ENCODE data around the gene SORCS1.

SORCS1 gene

GRCh38 chr10:106832846-106833245 lies 331.7 kb downstream of the SORCS1 start:
- Histone ChIP-seq H3K4me3 (ENCODE audit: low read depth in 1 of 2, low read length in 2 of 2) (no peak overlapping the region), H3K27me3 (ENCODE audit: control insufficient read depth in 1 of 2, insufficient read depth in 2 of 2, low read length in 2 of 2) (no peaks in the 10 kb centered on the region), H3K9me3 (ENCODE audit: control insufficient read depth in 1 of 2, low read length in 2 of 2) (no peaks in the 10 kb centered on the region)

DNA sequence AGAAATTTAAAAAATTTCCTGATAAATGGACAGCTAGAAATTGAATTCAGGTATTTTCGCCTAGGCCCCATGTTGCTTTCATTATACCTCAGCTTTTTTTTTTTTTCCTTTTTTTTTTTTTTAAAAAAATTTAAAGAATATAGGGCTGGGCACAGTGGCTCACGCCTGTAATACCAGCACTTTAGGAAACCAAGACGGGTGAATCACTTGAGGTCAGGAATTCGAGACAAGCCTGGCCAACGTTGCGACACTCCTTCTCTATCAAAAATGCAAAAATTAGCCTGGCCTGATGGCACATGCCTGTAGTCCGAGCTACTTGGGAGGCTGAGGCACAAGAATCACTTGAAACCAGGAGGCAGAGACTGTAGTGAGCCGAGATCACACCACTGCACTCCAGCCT lies 334.0 kb downstream of the SORCS1 start:
- no peaks in the 10 kb centered on the region for H3K9me3 ChIP-seq (ENCODE audit: control insufficient read depth in 1 of 2, low read length in 2 of 2)
- no peak overlapping the region for H3K4me3 ChIP-seq (ENCODE audit: low read depth in 1 of 2, low read length in 2 of 2)
- no peak overlapping the region for H3K9ac ChIP-seq (ENCODE audit: low read depth in 1 of 2, low read length in 2 of 2)
- no peaks in the 10 kb centered on the region for H3K36me3 ChIP-seq (ENCODE audit: control insufficient read depth in 1 of 2, insufficient read depth in 2 of 2, low read length in 2 of 2)
- no peaks in the 10 kb centered on the region for H3K4me1 ChIP-seq (ENCODE audit: control insufficient read depth in 1 of 2, insufficient read depth in 2 of 2, low read length in 2 of 2)
- no peak overlapping the region for H3K27ac ChIP-seq (ENCODE audit: low read depth, low read length)
- no peaks in the 10 kb centered on the region for H3K27me3 ChIP-seq (ENCODE audit: control insufficient read depth in 1 of 2, insufficient read depth in 2 of 2, low read length in 2 of 2)

More at GRCh38 chr10:106832846-106833245, 331.7 kb downstream of the SORCS1 start:
- Histone ChIP-seq H3K9ac (ENCODE audit: low read depth in 1 of 2, low read length in 2 of 2) (no peak overlapping the region), H3K36me3 (ENCODE audit: control insufficient read depth in 1 of 2, insufficient read depth in 2 of 2, low read length in 2 of 2) (no peaks in the 10 kb centered on the region), H3K27ac (ENCODE audit: low read depth, low read length) (no peak overlapping the region), H3K4me1 (ENCODE audit: control insufficient read depth in 1 of 2, insufficient read depth in 2 of 2, low read length in 2 of 2) (no peaks in the 10 kb centered on the region)

- Histone ChIP-seq H3K27me3 (ENCODE audit: control insufficient read depth in 1 of 2, insufficient read depth in 2 of 2, low read length in 2 of 2) (no peaks in the 10 kb centered on the region), H3K4me1 (ENCODE audit: control insufficient read depth in 1 of 2, insufficient read depth in 2 of 2, low read length in 2 of 2) (no peaks in the 10 kb centered on the region), H3K9me3 (ENCODE audit: control insufficient read depth in 1 of 2, low read length in 2 of 2) (no peaks in the 10 kb centered on the region), H3K9ac (ENCODE audit: low read depth in 1 of 2, low read length in 2 of 2) (no peak overlapping the region), H3K4me3 (ENCODE audit: low read depth in 1 of 2, low read length in 2 of 2) (no peak overlapping the region), H3K36me3 (ENCODE audit: control insufficient read depth in 1 of 2, insufficient read depth in 2 of 2, low read length in 2 of 2) (no peaks in the 10 kb centered on the region), H3K27ac (ENCODE audit: low read depth, low read length) (no peak overlapping the region)
These were observed 334.5 kb downstream of the SORCS1 start for GRCh38 chr10:106830006-106830405.

DNA sequence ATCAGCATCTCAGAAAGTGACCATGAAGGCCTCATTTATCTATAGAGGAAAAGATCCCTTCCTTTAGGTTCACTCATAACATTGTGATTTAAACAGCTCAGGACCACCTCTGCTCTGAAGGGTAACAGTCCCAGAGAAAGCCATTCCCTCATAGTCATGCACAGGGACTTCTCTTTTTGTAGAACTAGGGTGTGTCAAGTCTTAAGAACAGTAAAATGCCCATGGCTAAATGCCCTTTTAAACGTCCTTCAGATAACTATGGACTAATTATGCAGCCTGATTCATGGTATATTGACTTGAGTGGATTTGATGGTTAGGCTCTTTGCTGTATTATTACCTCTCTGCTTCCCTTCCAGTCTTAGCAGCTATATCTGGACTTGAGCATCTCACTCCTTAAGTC lies 337.8 kb downstream of the SORCS1 start:
- no peak overlapping the region for H3K9ac ChIP-seq (ENCODE audit: low read depth in 1 of 2, low read length in 2 of 2)
- no peak overlapping the region for H3K4me3 ChIP-seq (ENCODE audit: low read depth in 1 of 2, low read length in 2 of 2)
- no peaks in the 10 kb centered on the region for H3K36me3 ChIP-seq (ENCODE audit: control insufficient read depth in 1 of 2, insufficient read depth in 2 of 2, low read length in 2 of 2)

DNA sequence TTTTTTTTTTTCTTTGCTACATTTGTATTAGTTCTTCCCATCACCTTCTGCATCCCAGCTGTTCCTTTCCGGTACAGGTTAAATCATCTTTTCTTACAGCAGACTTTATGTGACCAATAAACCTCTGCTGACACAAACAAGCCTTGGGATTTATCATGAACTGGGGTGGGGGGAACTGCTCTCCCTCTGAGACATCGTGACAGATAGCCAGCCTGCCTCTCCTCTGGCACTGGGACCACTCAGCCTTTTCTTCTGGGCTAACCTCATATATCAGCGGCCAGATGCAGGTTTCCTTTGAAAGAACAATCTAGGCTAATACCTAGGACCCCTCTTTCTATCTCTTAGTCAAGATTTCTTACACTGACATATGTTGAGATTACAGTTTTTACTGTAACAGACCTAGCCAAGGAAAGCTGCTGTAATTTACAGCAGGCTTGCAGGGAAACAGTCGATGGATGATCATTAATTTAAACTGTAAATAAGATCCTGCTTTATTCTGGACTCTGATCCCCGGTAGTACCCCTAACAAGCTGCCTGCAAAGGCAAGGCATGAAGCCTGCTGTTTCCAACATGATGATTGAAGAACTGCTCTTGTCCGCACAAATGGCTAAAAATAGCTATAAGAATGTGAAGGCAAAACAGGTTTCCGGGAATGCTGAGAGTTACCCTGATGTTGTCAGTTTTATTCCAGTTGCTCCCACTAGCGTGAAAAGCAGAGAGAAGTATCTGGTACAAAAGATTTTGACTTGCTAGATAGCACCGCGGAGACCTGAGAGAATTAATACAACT lies 338.7 kb downstream of the SORCS1 start:
- H3K9me3 ChIP-seq (ENCODE audit: control insufficient read depth in 1 of 2, low read length in 2 of 2), result no peaks in the 10 kb centered on the region
- H3K36me3 ChIP-seq (ENCODE audit: control insufficient read depth in 1 of 2, insufficient read depth in 2 of 2, low read length in 2 of 2), result no peaks in the 10 kb centered on the region
- no peak overlapping the region for H3K4me3 ChIP-seq (ENCODE audit: low read depth in 1 of 2, low read length in 2 of 2)
- no peak overlapping the region for H3K9ac ChIP-seq (ENCODE audit: low read depth in 1 of 2, low read length in 2 of 2)
- no peaks in the 10 kb centered on the region for H3K27me3 ChIP-seq (ENCODE audit: control insufficient read depth in 1 of 2, insufficient read depth in 2 of 2, low read length in 2 of 2)
- H3K27ac ChIP-seq (ENCODE audit: low read depth, low read length), result no peak overlapping the region
- H3K4me1 ChIP-seq (ENCODE audit: control insufficient read depth in 1 of 2, insufficient read depth in 2 of 2, low read length in 2 of 2), result no peaks in the 10 kb centered on the region

More for the DNA sequence above, 337.8 kb downstream of the SORCS1 start:
- no peak overlapping the region for H3K27ac ChIP-seq (ENCODE audit: low read depth, low read length)
- no peaks in the 10 kb centered on the region for H3K9me3 ChIP-seq (ENCODE audit: control insufficient read depth in 1 of 2, low read length in 2 of 2)
- no peaks in the 10 kb centered on the region for H3K27me3 ChIP-seq (ENCODE audit: control insufficient read depth in 1 of 2, insufficient read depth in 2 of 2, low read length in 2 of 2)
- no peaks in the 10 kb centered on the region for H3K4me1 ChIP-seq (ENCODE audit: control insufficient read depth in 1 of 2, insufficient read depth in 2 of 2, low read length in 2 of 2)

GRCh38 chr10:106820579-106820978 lies 343.9 kb downstream of the SORCS1 start:
- no peaks in the 10 kb centered on the region for H3K4me1 ChIP-seq (ENCODE audit: control insufficient read depth in 1 of 2, insufficient read depth in 2 of 2, low read length in 2 of 2)
- H3K9me3 ChIP-seq (ENCODE audit: control insufficient read depth in 1 of 2, low read length in 2 of 2), result no peaks in the 10 kb centered on the region
- H3K27ac ChIP-seq (ENCODE audit: low read depth, low read length), result no peak overlapping the region
- no peak overlapping the region for H3K4me3 ChIP-seq (ENCODE audit: low read depth in 1 of 2, low read length in 2 of 2)
- H3K27me3 ChIP-seq (ENCODE audit: control insufficient read depth in 1 of 2, insufficient read depth in 2 of 2, low read length in 2 of 2), result no peaks in the 10 kb centered on the region
- no peaks in the 10 kb centered on the region for H3K36me3 ChIP-seq (ENCODE audit: control insufficient read depth in 1 of 2, insufficient read depth in 2 of 2, low read length in 2 of 2)
- H3K9ac ChIP-seq (ENCODE audit: low read depth in 1 of 2, low read length in 2 of 2), result no peak overlapping the region

DNA sequence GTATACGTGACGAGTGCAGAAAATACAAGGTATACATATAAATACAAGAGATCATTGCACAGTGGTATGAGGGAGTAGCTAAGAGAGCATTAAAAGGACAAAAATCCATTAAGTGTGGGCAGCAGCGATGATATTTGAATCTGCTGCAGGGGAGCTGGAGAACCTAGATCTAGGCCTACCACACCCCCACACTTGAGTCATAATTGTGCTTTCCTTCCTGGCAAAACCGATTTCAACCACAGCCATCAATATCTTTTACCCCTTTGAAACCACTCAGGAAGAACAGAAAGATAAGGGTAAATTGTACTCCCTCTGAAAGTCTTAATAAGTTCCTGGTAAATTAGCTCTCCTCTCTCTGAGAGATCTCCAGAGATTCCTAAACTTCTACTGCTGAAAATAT lies 345.0 kb downstream of the SORCS1 start:
- H3K9ac ChIP-seq (ENCODE audit: low read depth in 1 of 2, low read length in 2 of 2), result no peak overlapping the region
- no peak overlapping the region for H3K4me3 ChIP-seq (ENCODE audit: low read depth in 1 of 2, low read length in 2 of 2)
- H3K9me3 ChIP-seq (ENCODE audit: control insufficient read depth in 1 of 2, low read length in 2 of 2), result no peaks in the 10 kb centered on the region
- H3K36me3 ChIP-seq (ENCODE audit: control insufficient read depth in 1 of 2, insufficient read depth in 2 of 2, low read length in 2 of 2), result no peaks in the 10 kb centered on the region
- no peak overlapping the region for H3K27ac ChIP-seq (ENCODE audit: low read depth, low read length)
- H3K27me3 ChIP-seq (ENCODE audit: control insufficient read depth in 1 of 2, insufficient read depth in 2 of 2, low read length in 2 of 2), result no peaks in the 10 kb centered on the region
- no peaks in the 10 kb centered on the region for H3K4me1 ChIP-seq (ENCODE audit: control insufficient read depth in 1 of 2, insufficient read depth in 2 of 2, low read length in 2 of 2)

DNA sequence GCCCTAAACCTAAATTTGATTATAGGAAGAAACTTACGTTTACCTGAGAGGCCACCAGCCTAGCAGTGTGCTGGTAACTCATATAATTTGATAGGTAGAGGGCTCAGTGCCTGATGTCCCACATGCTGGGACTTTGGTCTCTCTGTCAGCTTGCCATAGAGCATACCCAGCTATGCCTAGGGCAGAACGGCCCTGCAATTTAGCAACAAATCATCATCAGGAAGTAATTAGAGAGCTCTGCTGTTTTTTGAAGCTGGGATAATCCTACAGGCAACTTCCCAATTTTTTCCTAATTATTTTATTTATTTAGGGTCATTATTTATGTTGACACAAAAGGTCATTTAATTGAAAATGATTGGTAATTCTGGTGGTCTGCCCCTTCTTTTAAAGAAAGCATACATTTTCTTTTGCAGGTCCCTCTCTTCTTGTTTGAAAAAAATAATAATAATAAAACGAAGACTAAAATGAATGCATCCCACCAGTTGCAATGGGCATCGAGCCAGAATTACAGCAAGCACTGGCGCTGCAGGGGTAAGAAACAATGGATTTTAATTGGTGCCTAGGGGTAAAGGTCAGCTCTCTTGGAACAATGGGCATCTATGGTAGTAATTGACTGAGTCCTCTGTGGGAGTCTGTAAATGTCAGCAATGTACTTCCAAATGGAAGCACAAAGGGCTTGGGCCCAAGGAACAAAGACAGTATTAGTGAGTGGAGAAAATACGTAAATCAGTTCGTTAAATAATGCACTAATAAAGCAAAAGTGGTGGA lies 348.0 kb downstream of the SORCS1 start:
- Histone ChIP-seq H3K27me3 (ENCODE audit: control insufficient read depth in 1 of 2, insufficient read depth in 2 of 2, low read length in 2 of 2) (no peaks in the 10 kb centered on the region), H3K4me3 (ENCODE audit: low read depth in 1 of 2, low read length in 2 of 2) (no peak overlapping the region), H3K9me3 (ENCODE audit: control insufficient read depth in 1 of 2, low read length in 2 of 2) (peaks cover 0 to 4% of the 10 kb centered on the region in 2 donors), H3K4me1 (ENCODE audit: control insufficient read depth in 1 of 2, insufficient read depth in 2 of 2, low read length in 2 of 2) (no peaks in the 10 kb centered on the region), H3K36me3 (ENCODE audit: control insufficient read depth in 1 of 2, insufficient read depth in 2 of 2, low read length in 2 of 2) (no peaks in the 10 kb centered on the region), H3K9ac (ENCODE audit: low read depth in 1 of 2, low read length in 2 of 2) (no peak overlapping the region), H3K27ac (ENCODE audit: low read depth, low read length) (no peak overlapping the region)

DNA sequence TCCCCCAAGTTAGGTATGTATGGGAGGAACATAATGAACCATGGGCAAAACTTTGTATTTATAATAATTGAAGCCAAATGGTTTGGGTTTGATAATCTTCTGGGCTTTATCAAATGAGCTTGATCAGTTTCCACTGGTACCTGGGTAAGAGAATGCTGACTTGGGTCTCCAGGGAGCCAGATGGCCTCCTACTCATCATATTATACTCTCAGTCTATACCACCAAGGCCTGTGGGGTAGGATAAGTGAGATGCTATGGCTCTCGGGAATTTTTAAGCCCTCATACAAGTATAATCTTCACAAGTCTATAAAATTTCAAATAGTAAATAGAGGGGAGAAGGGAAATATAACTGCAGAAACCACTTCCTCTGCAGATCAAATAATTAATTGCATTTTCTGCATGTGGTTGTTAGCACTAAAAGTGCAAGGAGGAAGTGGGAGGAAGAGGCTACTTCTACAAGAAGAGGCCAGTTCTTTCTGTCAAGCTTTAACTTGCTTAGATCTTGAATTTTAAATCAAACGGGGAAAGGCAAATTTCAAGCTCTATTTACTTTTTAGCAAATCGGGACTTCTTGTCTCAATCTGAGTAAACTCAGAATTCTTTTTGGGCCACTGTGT lies 349.0 kb downstream of the SORCS1 start:
- Histone ChIP-seq H3K27ac (ENCODE audit: low read depth, low read length) (no peak overlapping the region), H3K4me1 (ENCODE audit: control insufficient read depth in 1 of 2, insufficient read depth in 2 of 2, low read length in 2 of 2) (no peaks in the 10 kb centered on the region), H3K9me3 (ENCODE audit: control insufficient read depth in 1 of 2, low read length in 2 of 2) (peaks cover 0 to 4% of the 10 kb centered on the region in 2 donors), H3K9ac (ENCODE audit: low read depth in 1 of 2, low read length in 2 of 2) (no peak overlapping the region), H3K4me3 (ENCODE audit: low read depth in 1 of 2, low read length in 2 of 2) (no peak overlapping the region), H3K27me3 (ENCODE audit: control insufficient read depth in 1 of 2, insufficient read depth in 2 of 2, low read length in 2 of 2) (no peaks in the 10 kb centered on the region), H3K36me3 (ENCODE audit: control insufficient read depth in 1 of 2, insufficient read depth in 2 of 2, low read length in 2 of 2) (no peaks in the 10 kb centered on the region)

DNA sequence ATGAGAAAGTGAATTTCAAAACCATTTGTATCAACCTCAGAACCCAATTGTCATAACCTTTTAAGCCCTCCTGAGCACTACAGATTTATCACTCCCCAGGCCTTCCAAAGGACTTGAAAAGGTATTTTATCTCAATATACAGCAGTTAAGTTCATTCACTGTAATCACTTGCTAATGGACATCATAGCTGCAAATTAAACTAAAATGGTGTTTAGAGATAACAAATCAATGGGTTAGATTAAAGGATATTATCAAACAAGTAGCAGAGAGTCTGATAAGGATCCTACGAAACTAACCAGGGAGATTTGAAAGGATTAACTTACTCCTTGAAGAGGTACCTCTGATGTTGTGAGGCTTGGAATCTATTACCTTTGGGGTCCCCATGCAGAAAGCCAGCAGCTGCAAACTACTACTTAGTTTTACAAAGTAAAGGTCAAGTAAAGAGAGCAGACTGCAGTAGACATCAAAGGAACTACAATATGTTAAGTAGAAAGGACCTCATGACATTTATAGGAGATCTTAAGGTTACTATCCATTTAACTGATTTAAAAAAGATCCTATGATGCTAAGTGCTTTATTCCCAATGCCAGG lies 359.4 kb downstream of the SORCS1 start:
- Histone ChIP-seq H3K9ac (ENCODE audit: low read depth in 1 of 2, low read length in 2 of 2) (no peak overlapping the region), H3K36me3 (ENCODE audit: control insufficient read depth in 1 of 2, insufficient read depth in 2 of 2, low read length in 2 of 2) (no peaks in the 10 kb centered on the region), H3K4me1 (ENCODE audit: control insufficient read depth in 1 of 2, insufficient read depth in 2 of 2, low read length in 2 of 2) (no peaks in the 10 kb centered on the region), H3K4me3 (ENCODE audit: low read depth in 1 of 2, low read length in 2 of 2) (no peak overlapping the region), H3K27ac (ENCODE audit: low read depth, low read length) (no peak overlapping the region), H3K27me3 (ENCODE audit: control insufficient read depth in 1 of 2, insufficient read depth in 2 of 2, low read length in 2 of 2) (no peaks in the 10 kb centered on the region), H3K9me3 (ENCODE audit: control insufficient read depth in 1 of 2, low read length in 2 of 2) (no peaks in the 10 kb centered on the region)
